Measurements from ENCODE around the gene ABCC9.

GRCh38 chr12:21975293-21975692, 34.1 kb upstream of the ABCC9 start:
- TF ChIP-seq POLR2A (IDR thresholded peaks at IDR 0.05) (no peak), CTCF (IDR thresholded peaks at IDR 0.05 in 8 of 11, conservative IDR thresholded peaks at IDR 0.05 in 3 of 11) (no peak), POLR2AphosphoS5 (IDR thresholded peaks at IDR 0.05) (no peak)

Data from spleen (tissue), 7 donors.